ENCODE data around the gene RIMBP2.

- no peak for TF ChIP-seq CTCF (IDR thresholded peaks at IDR 0.05)
- no peak for TF ChIP-seq POLR2A (IDR thresholded peaks at IDR 0.05; ENCODE audit: low read depth)
Measured at GRCh38 chr12:130428116-130428515, 288.0 kb downstream of the RIMBP2 start.
